Stimulated activated CD8-positive, alpha-beta memory T cell treated with anti-CD3 and anti-CD28 coated beads, Interleukin-12 subunit alpha, Interleukin-12 subunit beta, amount 100 ng/mL, for 4 hours (primary cell): ENCODE data around the gene ZCCHC24.

ENCODE experiments used
- DNase-seq: peaks from one replicate; pipeline ENCODE4 v3.0.0-alpha.2; 2020; ENCODE audit warnings: low read depth

Gene ZCCHC24

DNA sequence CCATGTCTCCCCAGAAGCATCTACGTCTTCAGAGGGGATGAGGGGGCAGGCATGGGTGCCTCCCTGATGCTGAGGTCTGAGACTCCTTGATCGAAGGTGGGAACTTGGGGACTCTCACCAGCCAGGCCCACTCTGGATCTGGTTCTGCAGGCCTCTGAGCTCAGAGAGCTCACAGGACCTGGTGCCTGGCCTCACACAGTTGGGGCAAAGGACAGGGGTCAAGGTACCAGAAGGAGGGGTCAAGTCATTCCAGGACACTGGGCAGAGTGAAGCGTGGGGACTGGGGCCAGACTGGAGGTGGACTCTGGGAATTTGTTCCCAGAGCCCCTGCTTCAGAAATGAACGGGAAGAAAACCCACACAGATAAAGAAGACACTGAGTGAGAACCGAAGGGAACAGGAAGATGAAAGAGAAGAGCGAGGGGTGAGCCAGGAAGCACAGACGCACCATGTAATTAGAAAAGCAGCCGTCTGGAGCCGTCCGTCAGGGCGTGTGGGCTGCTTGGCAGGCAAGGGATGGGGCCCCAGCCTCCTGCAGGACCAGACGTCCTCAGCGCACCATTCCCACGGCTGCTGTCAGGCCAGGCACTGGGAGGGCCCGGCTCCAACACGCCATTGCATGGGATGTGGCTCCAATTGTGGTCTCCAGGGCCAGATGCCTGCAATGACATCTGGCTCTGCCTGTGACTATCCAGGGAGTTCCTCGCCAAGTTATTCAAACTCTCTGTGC, 47.7 kb downstream of the ZCCHC24 start:
- no peak for DNase-seq

DNA sequence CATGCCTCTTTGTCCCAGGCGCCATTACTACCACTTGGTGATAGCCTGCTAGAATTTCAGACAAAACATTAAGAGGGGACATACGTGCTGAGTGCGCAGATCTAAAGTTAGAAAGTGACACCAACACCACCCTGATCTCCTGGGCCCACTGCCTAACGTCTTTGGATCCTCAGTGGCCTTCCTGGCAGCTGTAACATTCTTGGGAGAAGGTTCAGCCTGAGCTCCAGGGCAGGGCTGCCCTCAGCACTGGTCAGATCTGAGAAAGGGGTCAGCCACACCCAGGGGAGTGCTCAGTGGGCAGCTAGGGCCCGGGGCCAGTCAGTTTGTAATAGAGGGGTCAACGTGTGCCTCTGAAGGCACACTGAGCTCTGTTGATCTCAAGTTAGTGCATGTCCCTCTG, 48.4 kb downstream of the ZCCHC24 start:
- no peak for DNase-seq

DNA sequence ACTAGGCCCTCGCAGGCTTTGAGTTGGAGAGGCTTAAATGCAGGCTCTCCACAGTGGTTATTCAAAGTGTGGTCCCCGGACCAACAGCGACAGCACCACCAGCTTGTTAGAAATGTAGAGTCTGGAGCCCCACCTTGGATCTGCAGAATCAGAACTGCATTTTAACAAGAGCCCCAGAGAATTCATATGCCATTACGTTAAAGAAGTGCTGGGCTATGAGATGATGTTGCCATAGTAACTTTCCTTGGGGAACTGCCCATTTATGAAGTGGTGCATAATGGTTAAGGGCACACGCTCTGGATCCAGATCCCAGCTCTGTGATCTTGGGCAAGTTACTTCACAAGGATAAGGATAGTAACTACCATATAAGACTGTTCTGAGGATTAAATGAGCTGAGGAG, 48.9 kb downstream of the ZCCHC24 start:
- no peak for DNase-seq

DNA sequence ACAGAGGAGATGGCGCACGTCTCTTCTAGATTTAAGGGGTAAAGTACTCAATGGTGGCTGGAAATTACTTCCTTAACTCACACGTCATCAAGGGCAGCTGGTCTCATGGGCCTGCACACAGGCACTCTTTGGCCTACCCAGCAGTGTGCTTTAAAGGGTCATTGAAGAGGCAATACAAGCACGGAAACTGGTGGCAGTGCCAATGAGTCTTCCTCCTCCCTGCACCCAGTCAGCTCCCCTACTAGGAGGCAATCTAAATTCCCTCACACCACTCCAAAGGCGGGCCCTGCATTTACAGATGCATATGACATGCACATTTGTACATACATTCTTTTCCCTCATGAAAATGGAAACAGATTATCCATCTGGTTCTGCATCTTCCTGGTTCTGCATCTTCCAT, 50.8 kb downstream of the ZCCHC24 start:
- DNase-seq: no peak

DNA sequence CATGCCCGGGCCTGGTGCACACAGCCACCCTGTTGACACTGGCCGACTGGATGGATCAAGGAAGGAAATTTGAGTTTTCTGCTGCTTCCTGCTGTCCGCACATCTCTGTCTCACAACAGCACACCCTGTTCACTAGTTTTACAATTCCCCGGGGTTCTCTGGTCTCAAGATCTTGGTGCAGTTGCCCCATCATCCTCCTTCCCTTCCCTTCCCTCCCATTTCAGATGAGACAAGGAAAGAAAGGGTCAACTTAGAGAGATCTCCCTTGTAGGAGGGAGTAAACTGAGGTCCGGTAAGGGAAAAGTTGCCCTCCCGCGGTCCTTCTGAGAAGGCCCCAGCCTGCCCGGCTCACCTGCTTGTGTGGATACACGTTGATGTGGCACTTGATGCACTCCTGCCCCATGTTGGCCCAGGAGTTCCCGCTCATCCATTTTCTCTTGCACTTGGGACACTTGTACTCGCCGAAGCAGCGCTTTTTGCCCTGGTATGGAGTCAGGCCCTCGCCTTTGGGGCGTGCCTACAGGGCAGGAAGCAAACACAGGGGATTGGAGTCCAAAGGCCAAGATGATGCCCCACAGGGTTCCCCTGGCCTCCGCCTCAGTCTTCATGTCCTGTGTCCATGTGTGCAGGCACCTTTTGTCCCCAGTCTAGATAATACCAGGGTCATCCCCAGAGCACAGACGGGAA, 51.4 kb downstream of the ZCCHC24 start:
- no peak for DNase-seq

DNA sequence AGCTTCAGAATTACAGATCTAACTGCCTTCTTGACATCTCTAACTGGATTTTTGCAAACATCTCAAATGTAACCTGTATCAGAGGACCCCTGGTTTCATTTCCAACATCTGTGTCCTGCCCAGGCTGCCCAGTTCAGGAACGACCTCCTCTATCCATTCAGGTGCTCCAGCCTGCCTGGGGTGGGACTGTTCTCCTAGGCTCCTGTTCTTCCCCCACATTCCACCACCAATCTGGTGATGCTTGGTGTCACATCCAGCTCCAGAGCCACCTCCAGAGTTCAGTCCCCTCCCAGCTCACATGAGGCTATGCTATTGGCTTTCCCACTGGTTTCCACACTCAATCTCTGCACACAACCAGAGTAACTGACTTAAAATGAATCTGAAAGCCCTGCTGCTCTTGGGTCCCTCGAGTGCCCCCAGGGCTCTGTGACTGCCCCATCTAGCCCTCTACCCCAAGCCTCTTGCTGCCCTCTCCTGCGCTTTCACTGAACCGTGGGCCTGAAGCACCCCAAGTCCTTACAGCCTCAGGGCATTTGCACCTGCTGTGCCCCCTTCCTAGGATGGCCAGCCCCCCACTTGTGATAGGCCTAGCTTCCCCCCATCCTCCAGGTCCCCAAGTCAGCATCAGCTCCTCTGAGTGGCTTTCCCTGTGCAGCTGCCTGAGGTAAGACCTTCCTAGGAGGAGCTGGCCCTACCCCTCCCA, 52.1 kb downstream of the ZCCHC24 start:
- DNase-seq: no peak

DNA sequence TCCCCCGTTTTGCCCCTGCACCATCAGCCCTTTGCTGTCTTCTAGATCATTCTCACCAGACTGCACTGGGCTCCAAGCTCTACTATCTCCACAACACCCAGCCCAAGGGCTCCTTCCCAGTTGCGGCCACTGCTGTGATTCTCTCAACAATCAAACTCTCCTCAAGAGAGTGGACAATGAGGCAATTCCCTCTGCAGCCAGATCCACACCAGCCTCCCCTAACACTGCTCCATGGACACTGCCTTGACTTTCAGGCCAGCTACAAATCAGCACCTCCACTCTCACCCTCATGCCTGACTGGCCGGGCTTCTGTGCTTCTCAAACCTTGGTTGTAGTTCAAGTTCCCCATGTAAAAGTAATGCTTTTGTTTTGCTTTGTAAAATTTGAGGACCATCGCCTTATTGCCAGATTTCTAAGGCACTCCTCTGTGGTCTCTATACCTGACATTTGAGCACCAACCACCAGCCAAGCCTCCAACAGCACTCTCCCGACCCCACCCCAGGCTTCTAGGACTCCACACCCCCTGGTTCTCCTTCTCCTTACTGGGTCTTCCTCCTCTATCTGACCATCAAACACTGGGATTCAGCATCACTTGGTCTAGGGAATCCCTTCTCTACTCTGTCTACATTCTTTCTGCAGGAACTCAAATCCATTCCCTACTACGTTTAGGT, 52.8 kb downstream of the ZCCHC24 start:
- no peak for DNase-seq

DNA sequence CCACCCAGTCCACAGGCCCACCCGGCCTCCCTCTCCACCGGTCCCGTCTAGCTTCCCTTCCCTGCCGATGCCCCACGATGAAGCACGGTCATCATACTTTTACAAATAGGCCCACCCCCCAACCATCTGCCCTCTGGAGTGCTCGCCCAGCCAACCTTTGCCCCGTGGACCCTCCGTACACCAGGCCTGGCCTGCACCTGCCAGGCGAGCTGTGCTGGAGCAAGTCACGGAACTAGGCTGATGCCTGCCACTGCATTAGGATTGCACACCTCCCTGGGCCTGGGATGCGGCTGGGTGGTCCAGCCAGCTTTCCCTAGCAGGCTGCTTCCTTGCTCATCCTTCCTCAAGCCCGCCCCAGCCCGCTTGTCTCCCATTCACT, 53.4 kb downstream of the ZCCHC24 start:
- DNase-seq: no peak

DNA sequence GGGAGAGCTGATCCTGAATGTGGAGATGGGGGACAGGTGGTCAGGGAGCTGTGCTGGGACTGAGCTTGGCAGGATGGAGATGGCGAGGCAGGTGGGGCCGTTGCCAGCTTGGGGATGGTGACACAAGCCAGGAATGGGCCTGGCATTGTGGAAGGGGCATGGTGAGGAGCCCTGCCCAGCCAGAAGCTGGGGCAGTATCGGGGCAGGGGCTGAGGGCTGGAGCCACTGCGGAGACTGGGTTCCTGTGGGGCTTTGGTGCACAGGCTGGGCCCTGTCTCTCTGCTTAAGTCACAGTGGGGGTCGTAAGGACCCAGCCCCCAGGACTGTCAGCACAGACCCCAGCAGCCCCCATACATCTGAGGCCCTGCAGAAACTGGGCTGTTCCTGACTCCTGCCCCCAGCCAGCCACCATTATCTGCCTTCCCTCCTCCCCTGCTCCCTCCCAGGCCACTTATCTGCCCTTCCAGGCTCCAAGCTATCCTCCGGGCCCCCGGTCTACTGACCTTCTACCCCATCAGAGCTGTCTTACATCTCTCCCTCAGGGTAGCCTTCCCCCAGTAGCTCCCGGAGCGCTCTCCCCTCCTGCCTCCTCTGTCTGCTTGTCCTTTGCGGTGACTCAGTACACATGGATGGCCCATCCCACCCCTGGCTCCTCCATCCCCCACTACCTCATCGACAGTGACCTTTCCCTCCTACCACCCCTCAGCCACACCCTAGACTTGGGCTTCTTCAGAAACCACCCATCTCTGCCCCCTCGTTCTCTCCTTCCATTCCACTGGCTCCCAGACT, 54.0 kb downstream of the ZCCHC24 start:
- no peak for DNase-seq

DNA sequence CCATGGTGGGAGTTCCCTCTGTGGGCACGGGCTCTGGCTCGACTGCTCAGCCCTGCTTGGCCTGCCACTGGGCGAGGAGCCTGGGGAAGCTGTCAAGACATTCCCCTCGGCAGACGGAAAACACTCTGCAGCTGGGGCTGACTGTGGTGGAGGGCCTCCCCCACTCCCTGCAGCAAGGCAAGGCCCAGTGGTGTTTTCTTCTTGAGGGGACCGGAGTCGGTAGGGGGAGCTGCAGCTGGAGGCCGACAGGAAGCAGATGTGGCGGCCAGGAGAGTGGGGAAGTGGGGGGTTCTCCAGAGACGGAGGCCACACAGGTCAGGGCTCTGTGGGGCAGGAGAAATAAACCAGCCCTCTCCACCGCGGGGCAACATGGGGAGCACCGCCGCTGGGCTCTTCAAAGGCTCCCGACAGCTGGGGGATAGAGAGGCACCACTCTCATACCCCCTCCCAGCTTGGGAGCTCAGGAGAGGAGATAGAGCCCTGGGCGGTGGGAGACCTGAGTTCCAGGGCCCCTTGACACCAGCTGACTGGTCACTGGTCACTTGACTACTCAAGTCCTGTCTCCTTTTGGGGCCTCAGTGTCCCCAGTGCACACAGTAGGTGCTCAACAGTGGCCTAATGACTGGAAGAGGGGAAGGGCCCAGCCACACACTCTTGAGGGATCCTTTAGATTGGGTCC, 54.7 kb downstream of the ZCCHC24 start:
- DNase-seq: no peak

DNA sequence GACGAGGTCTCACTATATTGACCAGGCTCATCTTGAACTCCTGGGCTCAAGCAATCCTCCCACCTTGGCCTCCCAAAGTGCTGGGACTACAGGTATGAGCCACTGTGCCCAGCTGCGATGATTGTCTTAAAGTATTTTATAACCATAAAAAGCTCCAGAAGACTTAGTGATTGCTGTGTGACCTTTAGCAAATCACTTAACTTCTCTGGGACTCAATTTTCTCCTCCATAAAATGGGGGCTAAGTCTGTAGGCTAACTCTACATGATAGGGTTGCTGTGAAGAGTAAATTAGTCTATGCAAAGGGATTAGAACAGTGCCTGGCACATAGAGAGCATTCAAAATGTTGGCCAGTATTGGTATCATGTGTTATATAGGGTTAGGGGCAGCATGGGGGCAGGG, 55.4 kb downstream of the ZCCHC24 start:
- no peak for DNase-seq

DNA sequence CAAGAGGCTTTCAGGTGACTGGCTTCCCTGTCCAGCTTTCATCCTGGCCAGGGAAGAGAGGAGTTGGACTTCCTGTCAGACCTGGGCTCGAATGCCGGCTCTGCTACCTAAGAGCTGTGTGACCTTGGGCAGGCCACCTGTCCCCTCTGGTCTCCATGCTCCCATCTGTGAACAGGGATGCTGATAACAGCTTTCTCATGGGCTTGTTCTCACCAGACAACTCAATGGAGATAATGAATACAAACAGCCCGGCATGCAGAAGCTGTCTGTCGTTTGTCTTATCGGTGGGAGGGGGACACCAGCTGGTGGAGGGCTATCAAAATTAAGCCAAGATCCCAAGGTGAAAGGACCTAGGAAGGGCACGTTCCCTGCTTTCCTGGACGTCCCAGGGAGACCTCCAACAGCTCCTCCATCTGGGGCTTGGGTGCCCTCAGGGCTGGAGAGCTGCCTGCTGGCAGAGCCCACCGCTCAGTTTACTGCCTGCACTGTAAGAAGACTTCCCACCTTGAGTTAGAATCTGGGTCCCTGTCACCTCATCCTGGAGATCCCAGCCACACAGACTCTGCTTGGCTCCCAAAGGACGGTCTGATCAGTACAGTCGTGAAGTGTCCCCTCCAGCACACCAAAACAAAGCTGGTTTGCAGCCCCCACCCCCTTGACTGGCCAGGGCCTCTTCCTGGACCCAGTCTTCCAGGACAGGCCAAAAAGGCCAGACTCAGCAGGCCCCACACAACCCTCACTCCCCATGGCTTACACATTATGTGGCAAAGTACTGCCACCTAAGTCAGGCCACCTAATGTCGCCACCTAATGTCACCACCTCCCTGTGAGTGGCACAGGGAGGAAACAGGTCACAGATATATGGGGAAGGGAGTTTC, 57.2 kb downstream of the ZCCHC24 start:
- no peak for DNase-seq

DNA sequence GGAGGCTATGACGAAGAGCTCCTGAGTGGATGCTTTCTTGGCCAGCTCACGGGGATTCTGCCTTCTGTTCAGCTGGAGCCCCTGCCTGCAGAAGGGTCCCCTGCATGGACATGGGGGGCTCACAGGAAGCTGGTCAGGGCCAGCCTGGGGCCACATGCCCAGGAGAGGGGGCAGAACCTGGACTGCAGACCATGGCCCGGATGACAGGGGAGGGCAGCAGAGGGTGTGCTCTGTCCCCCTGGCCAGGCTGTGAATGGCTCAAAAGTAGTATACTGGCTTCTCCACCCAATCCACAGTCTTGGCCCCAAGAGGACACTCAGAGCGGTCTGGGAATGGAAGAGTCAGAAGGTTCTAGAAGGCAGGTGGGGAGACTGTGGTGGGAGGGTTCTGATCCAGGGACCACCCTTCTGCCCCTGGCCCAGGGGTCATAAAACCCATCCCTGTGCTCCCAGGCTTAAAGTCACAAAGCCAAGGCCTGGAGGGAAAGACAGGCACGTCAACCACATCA, 57.9 kb downstream of the ZCCHC24 start:
- no peak for DNase-seq

DNA sequence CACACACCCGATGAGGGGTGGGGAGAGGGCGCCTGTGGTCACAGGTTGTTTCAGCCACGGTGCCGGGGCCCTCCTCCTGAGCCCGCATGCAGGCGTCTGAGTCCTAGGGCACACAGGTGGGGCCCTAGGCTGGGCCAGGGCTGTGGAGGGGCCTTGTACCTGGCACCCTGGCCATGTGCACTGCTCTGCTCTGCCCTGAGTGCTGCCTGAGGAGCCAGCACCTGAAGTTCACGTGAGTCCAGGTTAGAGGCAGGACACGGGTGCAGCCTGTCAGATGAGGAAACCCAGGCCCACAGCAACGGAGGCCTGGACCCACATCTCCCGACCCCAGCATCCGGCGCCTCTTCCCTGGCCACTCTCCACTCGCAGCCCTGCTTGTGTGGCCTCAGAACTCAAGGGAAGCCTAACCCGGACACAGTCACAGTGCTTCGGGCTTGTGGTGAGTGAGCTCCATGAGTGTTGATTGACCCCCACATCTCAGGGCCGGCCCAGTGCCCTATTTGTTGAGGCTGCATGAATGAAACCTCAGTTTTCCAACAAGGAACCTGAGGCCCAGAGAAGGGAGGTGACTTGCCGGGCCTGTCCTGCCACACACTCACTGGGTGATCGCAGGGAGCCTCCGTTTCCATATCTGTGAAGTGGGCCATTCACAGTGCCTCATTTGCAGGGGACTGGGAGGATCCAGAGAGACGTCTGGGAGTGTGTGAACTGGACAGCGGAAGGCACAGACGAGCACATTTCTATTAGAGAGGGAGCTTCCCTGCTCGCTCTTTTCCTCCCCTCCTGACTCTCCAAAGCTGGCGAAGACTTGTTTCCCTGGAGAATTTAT, 58.6 kb downstream of the ZCCHC24 start:
- no peak for DNase-seq

DNA sequence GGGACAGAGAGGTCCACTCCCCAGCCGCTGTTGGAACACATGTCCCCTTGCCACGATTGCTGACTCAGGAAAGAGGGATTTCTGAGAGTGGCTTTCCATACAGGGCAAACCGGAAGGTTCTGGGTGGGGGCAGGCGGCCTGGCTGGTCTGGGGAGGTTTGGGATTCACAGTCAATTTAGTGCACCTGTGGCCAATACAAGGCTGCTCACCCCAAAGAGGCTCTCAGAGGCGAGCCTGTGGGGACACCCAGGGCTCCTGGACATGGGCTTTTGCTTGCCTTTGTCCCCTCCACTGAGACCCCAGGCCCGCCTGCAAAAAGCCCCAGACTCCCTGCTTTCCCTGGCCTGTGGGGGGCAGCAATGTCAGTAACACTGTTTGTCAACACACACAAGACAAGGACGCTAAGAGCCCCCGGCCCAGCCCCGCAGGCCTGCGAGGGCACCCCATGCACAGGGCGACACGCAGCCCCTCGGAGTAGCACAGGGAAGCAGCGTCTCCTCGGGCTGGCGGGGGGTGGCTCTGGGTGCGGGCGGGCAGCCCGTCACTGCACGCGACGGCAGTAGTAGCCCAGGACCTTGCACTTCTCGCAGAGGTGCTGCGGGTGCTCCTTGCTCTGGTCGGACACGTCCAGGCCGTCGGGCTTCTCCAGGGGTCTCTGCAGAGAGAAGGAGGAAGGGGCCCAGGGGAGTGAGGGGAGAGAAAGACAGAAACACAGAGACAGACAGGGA, 59.5 kb downstream of the ZCCHC24 start:
- no peak for DNase-seq

DNA sequence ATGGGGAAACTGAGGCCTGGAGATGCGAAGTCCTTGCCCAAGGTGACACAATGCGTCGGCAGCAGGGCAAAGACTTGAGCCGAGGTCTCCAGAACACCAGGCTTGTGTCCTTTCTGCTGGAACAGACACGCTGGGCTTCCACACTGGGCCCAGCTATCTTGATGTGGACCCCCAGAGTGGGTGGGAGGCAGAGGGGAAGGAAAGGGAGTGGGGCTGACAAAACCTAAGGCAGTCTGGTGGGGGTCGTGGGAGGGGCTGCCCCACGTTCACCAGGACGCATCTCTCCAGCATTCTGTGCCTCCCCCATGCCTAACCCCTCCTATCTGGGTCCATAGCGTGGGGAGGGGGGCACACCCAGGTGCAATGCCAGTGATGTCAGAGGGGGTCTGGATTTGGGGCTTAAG, 60.0 kb downstream of the ZCCHC24 start:
- no peak for DNase-seq

DNA sequence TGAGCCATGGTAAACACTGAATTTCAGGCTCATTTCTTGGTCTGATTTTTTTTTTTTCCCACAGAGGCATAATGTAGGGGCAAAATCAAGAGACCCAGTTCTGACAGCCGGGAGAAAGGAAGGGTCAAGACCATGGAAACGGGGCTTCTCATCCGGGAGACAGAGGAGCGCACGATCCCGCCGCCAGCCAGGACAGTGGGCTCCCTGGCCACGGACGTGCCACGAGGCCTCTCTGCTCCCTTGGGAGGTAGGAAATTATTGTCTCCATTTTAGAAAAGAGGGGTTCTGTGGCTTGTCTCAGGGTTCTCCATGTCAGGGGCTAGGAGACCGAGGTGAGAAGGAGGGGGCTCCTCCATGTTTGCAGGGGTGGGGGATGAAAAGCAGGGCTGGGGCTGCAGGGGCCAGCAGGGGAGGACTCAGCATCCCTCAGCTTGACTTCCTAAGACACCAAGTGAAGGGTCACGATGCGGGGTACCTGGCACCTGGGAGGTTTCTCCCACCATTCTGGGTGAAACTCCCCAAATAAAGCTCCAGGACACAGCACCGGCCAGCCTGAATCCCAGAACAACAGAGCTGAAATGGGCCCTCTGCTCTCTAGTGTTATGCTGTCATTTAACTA, 60.5 kb downstream of the ZCCHC24 start:
- no peak for DNase-seq

DNA sequence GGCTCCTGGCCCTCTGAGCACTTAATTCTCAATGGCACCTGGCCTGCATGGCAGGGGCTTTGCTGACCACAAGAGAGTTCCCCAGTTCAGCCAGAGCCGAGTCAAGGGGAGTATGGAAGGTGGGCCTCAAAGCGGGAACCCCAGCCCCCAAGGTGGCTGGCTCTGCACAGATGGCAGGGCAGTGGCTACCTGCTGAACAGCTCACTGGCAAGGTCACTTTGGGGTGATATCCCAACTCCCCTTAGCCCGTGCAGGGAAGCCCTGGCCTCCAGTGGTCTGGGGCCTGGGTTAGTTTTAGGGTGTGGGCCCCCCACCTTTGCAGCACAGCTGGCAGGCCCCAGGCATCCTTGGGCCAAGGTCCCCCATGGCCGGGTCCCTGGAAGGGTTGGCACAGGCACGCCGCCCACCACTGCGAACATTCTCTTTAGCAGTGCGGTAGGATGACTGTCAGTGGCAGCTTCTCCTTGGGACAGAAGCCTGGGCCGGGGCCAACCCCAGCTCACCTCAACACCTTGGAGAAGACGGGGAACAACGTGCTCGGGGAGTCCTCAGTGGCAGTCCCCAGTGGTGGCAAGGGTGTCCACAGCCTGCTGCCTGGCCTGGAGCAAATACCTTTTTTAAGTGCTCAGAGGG, 61.3 kb downstream of the ZCCHC24 start:
- DNase-seq: no peak
